Measurements from ENCODE around the gene UGT1A7.

GRCh38 chr2:233713262-233713615 is 31.5 kb downstream of the UGT1A7 start:
- TF ChIP-seq CTCF (IDR thresholded peaks at IDR 0.05) (no peak), POLR2A (IDR thresholded peaks at IDR 0.05) (no peak)
